NCI-H1930 (cell line): ENCODE results near the gene SLX4IP.

Experiments
- DNase-seq, 2 experiments: peaks; one replicate each; lab custom pipeline; 2025; lab: John Stamatoyannopoulos, UW

Gene SLX4IP

GRCh38 chr20:10550204-10551118 is 115.4 kb downstream of the SLX4IP start:
- DNase-seq, result no peak

GRCh38 chr20:10551732-10552724 is 116.9 kb downstream of the SLX4IP start:
- no peak for DNase-seq

- peak; percentile 5 to 32 for DNase-seq
These were observed 118.3 kb downstream of the SLX4IP start for GRCh38 chr20:10553326-10553984.

DNA sequence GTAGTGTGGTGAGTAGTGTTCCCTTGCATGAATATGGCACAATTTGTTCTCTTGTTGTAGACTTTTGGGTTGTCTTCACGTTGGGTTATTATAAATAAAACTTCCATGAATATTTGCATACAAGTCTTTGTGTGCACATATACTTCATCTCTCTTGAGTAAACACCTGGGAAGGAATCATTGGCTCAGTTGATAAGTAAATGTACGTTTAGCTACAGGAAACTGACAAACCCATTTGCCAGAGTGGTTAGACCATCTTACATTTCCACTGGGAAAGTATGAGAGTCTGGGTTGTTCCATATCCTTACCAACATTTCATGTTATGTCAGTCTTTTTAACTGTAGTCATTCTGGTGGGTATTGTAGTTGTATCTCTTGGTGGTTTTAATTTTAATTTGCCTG is 119.2 kb downstream of the SLX4IP start:
- DNase-seq, result no peak

GRCh38 chr20:10555393-10555792 is 120.3 kb downstream of the SLX4IP start:
- DNase-seq, result no peak

GRCh38 chr20:10555865-10556308 is 120.8 kb downstream of the SLX4IP start:
- DNase-seq, result no peak

DNA sequence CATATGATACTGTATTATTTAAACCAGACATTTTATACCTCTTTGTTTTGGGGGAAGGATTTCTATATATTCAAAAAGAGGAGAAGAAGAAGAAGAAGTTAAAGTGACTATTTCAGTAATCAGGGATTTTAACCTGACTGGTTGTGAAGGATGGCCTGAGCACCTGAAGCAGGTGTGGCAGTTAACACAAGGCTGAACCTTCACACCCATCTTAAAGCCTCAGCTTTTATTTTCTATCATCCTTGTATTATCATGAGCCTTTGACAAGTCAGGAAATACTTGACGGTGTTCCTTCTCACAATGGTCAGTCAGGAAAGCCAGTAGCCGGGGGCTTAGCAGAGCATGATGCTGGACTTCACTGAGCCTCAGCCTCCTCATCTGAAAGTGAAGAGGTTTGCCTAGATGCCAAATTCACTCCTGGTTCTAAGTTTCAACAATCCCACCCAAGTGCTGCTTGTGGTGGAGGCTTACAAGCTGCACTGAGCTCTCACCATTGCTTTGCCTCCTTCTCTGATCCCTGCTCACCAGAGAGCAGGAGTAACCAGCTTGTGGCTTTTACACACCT is 121.5 kb downstream of the SLX4IP start:
- DNase-seq, result no peak

DNA sequence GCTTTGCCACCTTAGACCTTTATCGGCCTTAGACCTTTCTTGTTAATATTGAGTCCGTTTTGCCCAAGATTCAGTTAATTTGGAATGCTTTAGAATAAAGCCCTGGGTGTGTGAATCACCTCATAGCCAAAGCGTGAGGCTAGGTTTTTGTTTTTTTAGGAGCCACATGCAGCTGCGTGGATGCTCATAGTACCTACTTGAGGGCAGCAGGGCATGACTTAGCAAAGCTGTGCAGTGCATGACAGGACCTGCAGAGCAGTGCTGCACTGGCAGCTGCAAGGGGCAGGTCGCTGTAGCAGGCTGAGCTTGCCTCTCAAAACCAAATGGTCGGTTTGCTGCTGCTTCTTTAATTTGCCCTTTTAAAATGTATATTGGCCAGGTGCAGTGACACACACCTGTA is 122.6 kb downstream of the SLX4IP start:
- DNase-seq, result no peak

DNA sequence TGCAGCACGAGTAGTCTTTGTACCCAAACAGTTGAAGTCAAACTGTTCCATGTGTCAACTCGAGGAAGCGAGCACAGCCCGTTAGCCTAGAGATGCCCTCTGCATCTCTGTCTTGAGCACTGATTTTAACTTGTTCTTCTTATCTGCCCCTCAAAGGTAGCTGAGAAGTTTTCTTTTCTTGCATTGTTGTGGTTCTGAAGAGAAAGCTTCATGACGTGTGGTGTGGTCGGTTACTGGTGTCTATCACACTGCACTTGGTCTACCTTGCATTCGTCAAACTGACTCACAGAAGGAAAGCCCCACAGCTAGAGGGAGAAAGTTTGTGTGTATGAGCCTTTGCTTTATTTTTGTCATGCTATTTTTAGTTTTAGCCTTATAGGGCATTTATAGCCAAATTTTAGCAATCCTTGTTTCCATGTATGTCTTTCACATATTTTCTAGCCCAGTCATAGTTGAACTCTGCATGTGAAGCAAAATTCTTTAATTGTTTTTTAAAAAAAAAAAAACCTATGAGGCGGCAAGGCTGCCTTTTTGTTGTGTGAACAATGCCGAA is 123.6 kb downstream of the SLX4IP start:
- DNase-seq, result no peak

GRCh38 chr20:10559266-10559665 is 124.2 kb downstream of the SLX4IP start:
- no peak for DNase-seq

DNA sequence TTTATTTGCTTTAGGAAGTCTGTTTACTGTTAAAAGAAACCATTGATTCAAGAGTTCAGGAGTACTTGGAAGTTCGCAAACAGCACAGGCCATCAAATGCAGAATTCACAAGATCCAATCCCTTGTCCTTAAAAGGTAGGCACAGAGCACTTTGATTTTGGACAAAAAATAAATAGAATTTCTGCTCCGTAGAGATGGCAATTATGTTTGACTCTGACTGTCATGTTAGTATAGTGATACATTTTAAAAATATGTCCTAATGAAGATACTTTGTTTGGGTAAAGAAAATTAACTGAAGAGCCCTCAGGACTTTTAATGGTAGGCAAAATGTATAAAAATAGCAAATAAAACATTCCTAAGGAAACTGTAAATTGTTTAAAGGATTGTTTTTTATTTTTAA is 125.6 kb downstream of the SLX4IP start:
- DNase-seq, result no peak

- no peak for DNase-seq
These were observed 126.2 kb downstream of the SLX4IP start for GRCh38 chr20:10561302-10561701.

DNA sequence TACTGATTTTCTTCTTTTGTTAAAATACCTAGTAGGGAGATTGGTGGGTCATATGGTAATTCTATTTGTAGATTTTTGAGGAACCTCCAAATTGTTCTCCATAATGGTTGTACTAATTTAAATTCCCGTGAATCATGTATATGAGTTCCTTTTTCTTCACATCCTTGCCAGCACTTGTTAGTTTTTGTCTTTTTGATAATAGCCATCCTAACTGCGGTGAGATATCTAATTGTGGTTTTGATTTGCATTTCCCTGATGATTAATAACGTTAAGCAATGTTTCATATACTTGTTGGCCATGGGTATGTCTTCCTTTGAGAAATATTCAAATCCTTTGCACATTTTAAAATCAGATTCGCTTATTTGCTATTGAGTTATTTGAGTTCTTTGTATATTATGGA is 127.8 kb downstream of the SLX4IP start:
- no peak for DNase-seq

- no peak for DNase-seq
These were observed 128.9 kb downstream of the SLX4IP start for GRCh38 chr20:10563935-10564492.

DNA sequence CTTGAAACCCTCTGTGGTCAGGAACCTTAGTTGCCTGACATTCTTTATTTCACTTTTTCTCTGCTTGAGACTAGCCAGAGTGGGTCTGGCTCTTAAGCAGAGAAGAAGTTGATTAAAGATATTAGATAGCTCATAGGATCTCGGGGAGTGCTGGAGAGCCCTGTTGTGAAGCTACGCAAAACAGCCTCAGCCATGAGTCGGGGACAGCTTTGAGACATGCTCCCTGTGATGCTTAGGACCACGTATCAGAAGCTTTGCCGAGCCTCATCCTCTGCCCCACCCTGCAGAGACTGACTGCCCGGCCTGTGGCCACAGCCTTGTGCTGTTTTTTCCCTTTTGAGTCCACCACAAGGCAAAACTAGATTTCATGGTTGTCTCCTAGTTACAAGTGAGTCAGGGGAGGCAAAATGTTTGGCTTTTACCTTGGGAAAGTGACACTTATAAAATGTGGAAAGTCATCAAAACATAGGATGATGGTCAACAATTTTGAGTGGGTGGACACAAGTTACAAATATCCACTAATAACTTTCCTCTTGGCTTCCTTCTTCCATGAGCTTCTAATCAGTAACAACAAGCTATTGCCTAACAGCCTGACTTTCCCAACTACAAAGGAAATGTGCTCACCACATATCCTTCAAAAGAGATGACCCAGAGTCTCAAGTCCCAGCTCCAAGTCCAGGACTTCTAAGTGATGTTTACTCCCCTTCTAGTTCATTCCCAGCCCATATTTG is 130.3 kb downstream of the SLX4IP start:
- DNase-seq, result no peak

GRCh38 chr20:10565922-10566897 is 131.1 kb downstream of the SLX4IP start:
- no peak for DNase-seq

- no peak for DNase-seq
These were observed 132.9 kb downstream of the SLX4IP start for GRCh38 chr20:10568032-10568431.

- DNase-seq, result no peak
These were observed 136.3 kb downstream of the SLX4IP start for GRCh38 chr20:10571313-10571815.

GRCh38 chr20:10572853-10573252 is 137.7 kb downstream of the SLX4IP start:
- DNase-seq, result no peak
